ENCODE data around the gene KCNK17. TPM values are rescaled to one million over a fixed set of nuclear protein-coding genes. Genes with fewer than 3 reads are reported as not detected.

The KCNK17 gene
- total RNA-seq, 1 donor from 2014 or later, result not detected

DNA sequence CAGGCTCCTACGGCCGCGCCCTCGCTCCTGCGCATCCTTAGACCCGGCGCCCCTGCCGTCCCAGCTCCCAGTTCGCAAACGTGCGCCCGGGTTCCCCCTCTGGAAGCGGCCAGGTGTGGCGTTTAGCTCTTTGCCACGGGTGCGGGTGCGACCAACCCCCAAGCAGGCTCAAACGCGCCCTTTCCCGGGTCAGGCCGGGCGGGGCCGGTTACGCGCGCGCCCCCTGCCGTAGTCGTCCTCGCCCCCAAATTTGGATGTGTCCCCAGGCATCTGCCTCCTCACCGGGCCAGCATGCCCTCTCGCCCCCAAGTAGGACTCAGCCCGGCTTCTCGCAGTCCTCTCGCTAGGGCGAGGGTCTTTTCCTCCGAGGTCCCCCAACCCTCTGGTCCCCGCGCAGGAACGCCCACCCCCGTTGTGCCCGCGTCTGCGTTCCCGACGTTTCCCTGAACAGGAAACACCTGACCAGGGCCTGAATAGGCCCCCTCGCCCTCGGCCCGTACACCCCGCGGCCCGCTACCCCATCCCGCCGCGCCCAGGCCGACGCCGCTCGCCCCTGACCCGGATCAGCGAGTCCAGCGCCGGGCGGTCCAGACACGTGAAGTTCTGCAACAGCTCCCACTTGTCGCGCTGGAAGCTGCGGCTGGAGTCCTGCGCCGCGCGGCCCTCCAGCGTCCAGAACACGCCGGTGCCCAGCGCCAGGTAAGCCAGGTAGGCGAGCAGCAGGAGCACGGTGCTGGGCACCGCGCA, 520 bp downstream of the KCNK17 start:
- H3K4me3 ChIP-seq, result peak overlapping the region; percentile 46 to 71
- peak overlapping the region; percentile 67 to 75 for H3K27ac ChIP-seq
- no peaks in the 10 kb centered on the region for H3K27me3 ChIP-seq
- peaks cover 0 to 6% of the 10 kb centered on the region in 2 donors for H3K4me1 ChIP-seq
- no peaks in the 10 kb centered on the region for H3K36me3 ChIP-seq
- no peaks in the 10 kb centered on the region for H3K9me3 ChIP-seq
- TF ChIP-seq, protein P1, sequence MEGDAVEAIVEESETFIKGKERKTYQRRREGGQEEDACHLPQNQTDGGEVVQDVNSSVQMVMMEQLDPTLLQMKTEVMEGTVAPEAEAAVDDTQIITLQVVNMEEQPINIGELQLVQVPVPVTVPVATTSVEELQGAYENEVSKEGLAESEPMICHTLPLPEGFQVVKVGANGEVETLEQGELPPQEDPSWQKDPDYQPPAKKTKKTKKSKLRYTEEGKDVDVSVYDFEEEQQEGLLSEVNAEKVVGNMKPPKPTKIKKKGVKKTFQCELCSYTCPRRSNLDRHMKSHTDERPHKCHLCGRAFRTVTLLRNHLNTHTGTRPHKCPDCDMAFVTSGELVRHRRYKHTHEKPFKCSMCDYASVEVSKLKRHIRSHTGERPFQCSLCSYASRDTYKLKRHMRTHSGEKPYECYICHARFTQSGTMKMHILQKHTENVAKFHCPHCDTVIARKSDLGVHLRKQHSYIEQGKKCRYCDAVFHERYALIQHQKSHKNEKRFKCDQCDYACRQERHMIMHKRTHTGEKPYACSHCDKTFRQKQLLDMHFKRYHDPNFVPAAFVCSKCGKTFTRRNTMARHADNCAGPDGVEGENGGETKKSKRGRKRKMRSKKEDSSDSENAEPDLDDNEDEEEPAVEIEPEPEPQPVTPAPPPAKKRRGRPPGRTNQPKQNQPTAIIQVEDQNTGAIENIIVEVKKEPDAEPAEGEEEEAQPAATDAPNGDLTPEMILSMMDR (IDR thresholded peaks at IDR 0.05), result peak in 1 of 3 experiments; percentile 24
- intact Hi-C loops (cut with DNase I), result loop anchor here (2.0 kb wide), 1 partner anchor 25 kb away; no protein-coding TSS in a partner anchor
- no peak for DNase-seq (ENCODE audit: low spot score in 2 of 2)

DNA sequence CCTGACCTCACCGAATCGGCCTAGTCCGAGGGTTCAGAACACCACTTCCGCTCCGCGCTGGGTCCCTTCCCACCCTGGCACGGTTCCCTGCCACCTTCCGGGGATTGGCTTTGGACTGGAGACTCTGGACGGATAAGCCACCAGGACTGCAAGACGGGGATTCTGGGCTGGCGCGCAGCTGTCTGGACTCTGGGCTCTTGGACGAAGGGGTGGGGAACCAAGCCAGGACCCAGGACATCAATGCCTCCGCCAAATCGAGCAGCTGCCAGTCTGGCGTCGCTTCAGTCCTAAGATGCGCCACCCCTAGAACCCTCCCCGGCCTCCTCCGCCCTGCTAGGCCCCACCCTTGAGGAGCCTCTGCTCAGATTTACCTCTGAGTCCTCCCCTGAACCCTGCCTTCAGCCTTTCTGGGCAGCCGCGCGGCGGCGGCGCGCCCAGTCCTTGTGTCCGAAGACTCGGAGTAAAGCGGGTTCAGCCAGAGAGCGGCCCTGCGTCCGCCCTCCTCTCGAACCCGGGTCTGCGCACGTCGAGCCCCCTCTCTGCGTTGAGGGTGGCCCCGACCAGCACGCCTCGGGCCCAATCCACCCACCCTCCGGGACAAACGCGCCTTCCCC, 1.2 kb downstream of the KCNK17 start:
- TF ChIP-seq, protein P1 (IDR thresholded peaks at IDR 0.05), result no peak
- DNase-seq (ENCODE audit: low spot score in 2 of 2), result peak in 1 of 2 donors; percentile 83
- Histone ChIP-seq H3K4me3 (peak overlapping the region; percentile 46 to 71), H3K27me3 (no peaks in the 10 kb centered on the region), H3K9me3 (no peaks in the 10 kb centered on the region), H3K36me3 (no peaks in the 10 kb centered on the region), H3K4me1 (peaks cover 0 to 6% of the 10 kb centered on the region in 2 donors), H3K27ac (peak overlapping the region; percentile 67 to 75)
- intact Hi-C loops (cut with DNase I), result no loop called here

DNA sequence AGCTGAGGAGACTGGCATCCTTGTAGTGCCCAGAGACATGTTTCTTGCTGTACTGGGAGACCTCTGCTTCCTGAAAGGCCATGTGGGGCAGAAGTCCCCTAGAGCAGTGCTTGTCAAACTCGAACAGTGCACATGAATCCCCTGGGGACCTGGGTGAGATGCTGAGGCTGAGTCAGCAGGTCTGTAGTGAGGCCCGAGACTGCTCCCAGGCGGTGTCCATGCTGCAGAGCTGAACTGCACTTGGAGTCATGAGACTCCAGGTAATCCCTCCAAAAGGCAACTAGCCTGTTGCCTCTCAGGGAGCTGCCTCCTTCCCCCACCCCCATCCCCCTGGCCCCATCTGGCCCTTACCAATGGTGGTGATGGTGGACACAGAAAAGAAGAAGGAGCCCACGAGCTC, 3.7 kb downstream of the KCNK17 start:
- no peak overlapping the region for H3K27ac ChIP-seq
- DNase-seq (ENCODE audit: low spot score in 2 of 2), result no peak
- H3K27me3 ChIP-seq, result no peaks in the 10 kb centered on the region
- no peaks in the 10 kb centered on the region for H3K9me3 ChIP-seq
- H3K36me3 ChIP-seq, result no peaks in the 10 kb centered on the region
- intact Hi-C loops (cut with DNase I), result no loop called here
- no peak overlapping the region for H3K4me3 ChIP-seq
- TF ChIP-seq, protein P1 (IDR thresholded peaks at IDR 0.05), result no peak
- H3K4me1 ChIP-seq, result peaks cover 0 to 6% of the 10 kb centered on the region in 2 donors

DNA sequence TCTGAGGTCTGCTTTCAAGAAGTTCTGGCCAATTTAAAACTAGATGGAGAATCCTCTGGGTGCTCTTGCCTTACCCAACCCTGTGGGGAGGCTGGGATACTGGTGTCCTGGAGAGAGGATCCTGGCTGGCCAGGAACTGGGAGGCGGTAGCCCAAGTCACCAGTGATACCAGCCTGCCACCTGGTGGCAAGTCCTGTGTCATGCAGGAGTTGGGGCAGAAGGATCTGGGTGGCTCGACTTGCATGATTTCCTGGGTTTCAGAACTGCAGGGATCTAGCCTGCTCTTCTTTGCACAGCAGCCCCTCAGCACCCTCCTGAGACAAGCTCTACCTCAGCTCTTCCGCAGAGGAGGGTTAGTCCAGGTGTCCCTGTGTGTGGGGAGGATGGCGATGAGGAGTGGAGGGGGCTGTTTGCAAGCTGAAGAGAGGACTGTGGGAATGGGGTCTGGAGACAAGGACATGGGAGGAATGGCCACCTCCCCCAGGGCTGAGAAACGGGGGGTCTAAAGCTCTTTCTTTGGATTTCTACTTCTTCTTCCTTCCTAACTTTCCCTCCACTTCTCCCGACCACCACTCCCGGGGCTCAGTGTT, 4.2 kb downstream of the KCNK17 start:
- no peaks in the 10 kb centered on the region for H3K36me3 ChIP-seq
- TF ChIP-seq, protein P1 (IDR thresholded peaks at IDR 0.05), result peak; percentile 70 to 88 (median 82)
- no peaks in the 10 kb centered on the region for H3K9me3 ChIP-seq
- peaks cover 0 to 6% of the 10 kb centered on the region in 2 donors for H3K4me1 ChIP-seq
- H3K27me3 ChIP-seq, result no peaks in the 10 kb centered on the region
- no peak overlapping the region for H3K4me3 ChIP-seq
- intact Hi-C loops (cut with DNase I), result loop anchor here (10.0 kb wide), 2 partner anchors 335 to 435 kb away; no protein-coding TSS in a partner anchor
- peak in 1 of 2 donors; percentile 79 for DNase-seq (ENCODE audit: low spot score in 2 of 2)
- no peak overlapping the region for H3K27ac ChIP-seq

DNA sequence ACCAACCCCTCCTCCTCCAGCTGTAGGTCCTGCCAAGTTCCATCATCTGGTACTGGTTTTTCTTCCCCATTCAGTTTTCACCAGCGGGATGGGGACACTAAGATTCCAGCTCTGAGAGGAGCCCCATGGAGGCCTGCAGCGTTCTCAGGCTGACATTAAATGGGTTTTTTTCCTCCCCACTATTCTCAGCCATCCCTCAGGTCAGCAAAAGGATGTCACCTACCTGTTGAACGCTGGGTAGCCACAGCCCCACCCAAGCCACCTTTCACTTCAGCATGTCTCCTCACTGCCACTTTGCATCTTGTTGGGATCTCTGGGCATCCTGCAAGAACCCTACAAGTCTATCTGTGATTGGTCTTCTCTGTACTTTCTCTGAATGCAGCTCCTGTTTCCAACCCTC, 6.8 kb downstream of the KCNK17 start:
- Histone ChIP-seq H3K4me3 (no peak overlapping the region), H3K4me1 (peaks cover 0 to 1% of the 10 kb centered on the region in 2 donors), H3K27me3 (no peaks in the 10 kb centered on the region), H3K36me3 (no peaks in the 10 kb centered on the region), H3K9me3 (no peaks in the 10 kb centered on the region), H3K27ac (no peak overlapping the region)
- intact Hi-C loops (cut with DNase I), result loop anchor here (10.0 kb wide), 2 partner anchors 333 to 433 kb away; no protein-coding TSS in a partner anchor
- no peak for DNase-seq (ENCODE audit: low spot score in 2 of 2)
- TF ChIP-seq, protein P1 (IDR thresholded peaks at IDR 0.05), result no peak
